ENCODE measurements around the gene FADS6. TPM values are rescaled to one million over a fixed set of nuclear protein-coding genes. Genes with fewer than 3 reads are reported as not detected.

The FADS6 gene
- total and polyA plus RNA-seq, 2 donors from 2014 or later: not detected

GRCh38 chr17:74850914-74851313 lies 42.5 kb downstream of the FADS6 start:
- no peak for FAIRE-seq
- Histone ChIP-seq H3K4me3 (ENCODE audit: low read length in 3 of 3) (no peak overlapping the region), H3K27me3 (ENCODE audit: control insufficient read depth, insufficient read depth, low read length) (peaks cover 5% of the 10 kb centered on the region), H3K27ac (ENCODE audit: low read depth in 2 of 2, low read length in 2 of 2) (no peak overlapping the region), H3K4me1 (ENCODE audit: control insufficient read depth in 2 of 3, insufficient read depth in 2 of 3, low read depth in 1 of 3, low read length in 3 of 3) (no peaks in the 10 kb centered on the region), H3K9ac (ENCODE audit: low read length in 3 of 3) (no peak overlapping the region), H3K9me3 (ENCODE audit: control insufficient read depth in 2 of 3, insufficient read depth in 1 of 3, low read length in 3 of 3) (no peaks in the 10 kb centered on the region), H3K36me3 (ENCODE audit: control insufficient read depth in 2 of 3, insufficient read depth in 3 of 3, low read length in 3 of 3) (no peaks in the 10 kb centered on the region)
- no peak for DNase-seq
- intact Hi-C loops (cut with DNase I): no loop called here
- TF ChIP-seq CTCF (IDR thresholded peaks at IDR 0.05; ENCODE audit: borderline replicate concordance, extremely low read depth, insufficient read depth): no peak

GRCh38 chr17:74850310-74850709 lies 43.1 kb downstream of the FADS6 start:
- H3K27ac ChIP-seq (ENCODE audit: low read depth in 2 of 2, low read length in 2 of 2): no peak overlapping the region
- no peak overlapping the region for H3K9ac ChIP-seq (ENCODE audit: low read length in 3 of 3)
- H3K4me3 ChIP-seq (ENCODE audit: low read length in 3 of 3): no peak overlapping the region
- no peak for FAIRE-seq
- intact Hi-C loops (cut with DNase I): no loop called here
- TF ChIP-seq CTCF (IDR thresholded peaks at IDR 0.05; ENCODE audit: borderline replicate concordance, extremely low read depth, insufficient read depth): no peak
- H3K36me3 ChIP-seq (ENCODE audit: control insufficient read depth in 2 of 3, insufficient read depth in 3 of 3, low read length in 3 of 3): no peaks in the 10 kb centered on the region
- no peak for DNase-seq
- no peaks in the 10 kb centered on the region for H3K9me3 ChIP-seq (ENCODE audit: control insufficient read depth in 2 of 3, insufficient read depth in 1 of 3, low read length in 3 of 3)
- no peaks in the 10 kb centered on the region for H3K4me1 ChIP-seq (ENCODE audit: control insufficient read depth in 2 of 3, insufficient read depth in 2 of 3, low read depth in 1 of 3, low read length in 3 of 3)
- H3K27me3 ChIP-seq (ENCODE audit: control insufficient read depth, insufficient read depth, low read length): peaks cover 5% of the 10 kb centered on the region

GRCh38 chr17:74848656-74849399 lies 44.6 kb downstream of the FADS6 start:
- Histone ChIP-seq H3K36me3 (ENCODE audit: control insufficient read depth in 2 of 3, insufficient read depth in 3 of 3, low read length in 3 of 3) (no peaks in the 10 kb centered on the region), H3K27ac (ENCODE audit: low read depth in 2 of 2, low read length in 2 of 2) (no peak overlapping the region), H3K9ac (ENCODE audit: low read length in 3 of 3) (no peak overlapping the region), H3K9me3 (ENCODE audit: control insufficient read depth in 2 of 3, insufficient read depth in 1 of 3, low read length in 3 of 3) (no peaks in the 10 kb centered on the region), H3K4me1 (ENCODE audit: control insufficient read depth in 2 of 3, insufficient read depth in 2 of 3, low read depth in 1 of 3, low read length in 3 of 3) (no peaks in the 10 kb centered on the region), H3K27me3 (ENCODE audit: control insufficient read depth, insufficient read depth, low read length) (peaks cover 5% of the 10 kb centered on the region), H3K4me3 (ENCODE audit: low read length in 3 of 3) (no peak overlapping the region)
- FAIRE-seq (no peak), DNase-seq (no peak)
- TF ChIP-seq CTCF (IDR thresholded peaks at IDR 0.05; ENCODE audit: borderline replicate concordance, extremely low read depth, insufficient read depth): no peak
- intact Hi-C loops (cut with DNase I): no loop called here

Measured in kidney (tissue), 14 donors.